MCF 10A (cell line): Measurements from ENCODE around the gene CHL1. TPM values are rescaled to one million over a fixed set of nuclear protein-coding genes. Genes with fewer than 3 reads are reported as not detected.
"Not testable (repeated sequence)": the region's sequence is repeated elsewhere in the genome, so short reads cannot be mapped to it uniquely, and the experiment has no call there.

ENCODE experiments used
- BruUV-seq: library from RNA; stranded (reverse); fragments of 400-500 nt; replicated peaks from 2 replicates; lab custom pipeline; 2021; lab: Mats Ljungman, UMichigan
- CTCF ChIA-PET: fragments of 300-600 bp; sonication (Branson Sonifier 250); formaldehyde crosslinking; extraction: SDS; loops from one replicate; lab custom pipeline; 2021; ENCODE audit warnings: antibody characterized with exemption, inconsistent platforms; lab: Yijun Ruan, JAX
- POLR2A ChIA-PET: fragments of 300-600, 350-650 bp; sonication (Branson Sonifier 250); formaldehyde crosslinking; extraction: SDS; loops from one replicate; lab custom pipeline; 2020; ENCODE audit warnings: antibody characterized with exemption, inconsistent platforms; lab: Yijun Ruan, JAX
- DNase-seq: peaks from one replicate; pipeline ENCODE4 v3.0.0-alpha.2; 2018; ENCODE audit not compliant: unreplicated experiment
- H3K27ac Mint-ChIP-seq: one replicate; pipeline ENCODE4 v1.8.0; 2022; ENCODE audit warnings: mild to moderate bottlenecking, low read depth, mixed read lengths; ENCODE audit not compliant: unreplicated experiment
- H3K27me3 Mint-ChIP-seq: one replicate; pipeline ENCODE4 v1.8.0; 2022; ENCODE audit warnings: mixed read lengths; ENCODE audit not compliant: insufficient read depth, unreplicated experiment
- H3K36me3 Mint-ChIP-seq: one replicate; pipeline ENCODE4 v1.8.0; 2022; ENCODE audit warnings: mild to moderate bottlenecking, moderate library complexity, mixed read lengths; ENCODE audit not compliant: insufficient read depth, unreplicated experiment
- H3K4me1 Mint-ChIP-seq: one replicate; pipeline ENCODE4 v1.8.0; 2022; ENCODE audit warnings: mixed read lengths; ENCODE audit not compliant: insufficient read depth, unreplicated experiment
- H3K4me3 Mint-ChIP-seq: one replicate; pipeline ENCODE4 v1.8.0; 2022; ENCODE audit warnings: mild to moderate bottlenecking, moderate library complexity, mixed read lengths; ENCODE audit not compliant: unreplicated experiment
- H3K9me3 Mint-ChIP-seq: one replicate; pipeline ENCODE4 v1.8.0; 2022; ENCODE audit warnings: mixed read lengths; ENCODE audit not compliant: unreplicated experiment
- CTCF ChIP-seq: fragments of 200-600 bp; IDR thresholded peaks from one replicate; pipeline ENCODE4 v1.8.0; 2022; ENCODE audit warnings: antibody characterized with exemption, mild to moderate bottlenecking; ENCODE audit not compliant: unreplicated experiment
- intact Hi-C: fragments of 100-400 bp; cut with micrococcal nuclease; formaldehyde crosslinking; loops from 2 replicates; pipeline ENCODE4 v1.14.1; 2022
- total RNA-seq: library from RNA; stranded (reverse); gene quantifications from 2 replicates; pipeline ENCODE4 v1.2.3, GENCODE V29; 2022

Gene CHL1
- total RNA-seq, 1 experiment from 2014 or later = not detected

GRCh38 chr3:364287-364686, 167.7 kb downstream of the CHL1 start:
- POLR2A ChIA-PET = no interaction called here
- no peak for TF ChIP-seq CTCF
- intact Hi-C loops = no loop called here
- no peak overlapping the region for H3K4me3 Mint-ChIP-seq
- H3K27ac Mint-ChIP-seq = no peak overlapping the region
- no peaks in the 10 kb centered on the region for H3K4me1 Mint-ChIP-seq
- H3K36me3 Mint-ChIP-seq = no peaks in the 10 kb centered on the region
- H3K9me3 Mint-ChIP-seq = no peaks in the 10 kb centered on the region
- DNase-seq = no peak
- peaks cover 11% of the 10 kb centered on the region for H3K27me3 Mint-ChIP-seq
- no TSS peak for BruUV-seq
- CTCF ChIA-PET = interaction anchor here (2.9 kb wide), 1 partner anchor 10 kb away, joined by 11 read pairs; no protein-coding TSS in a partner anchor

- Mint-ChIP-seq H3K9me3 (peaks cover under 1% of the 10 kb centered on the region), H3K27ac (no peak overlapping the region), H3K27me3 (peaks cover 15% of the 10 kb centered on the region), H3K4me1 (no peaks in the 10 kb centered on the region), H3K4me3 (no peak overlapping the region), H3K36me3 (no peaks in the 10 kb centered on the region)
- CTCF ChIA-PET = no interaction called here
- no peak for DNase-seq
- POLR2A ChIA-PET = no interaction called here
- no peak for TF ChIP-seq CTCF
- no TSS peak for BruUV-seq
- intact Hi-C loops = no loop called here
These were observed 168.7 kb downstream of the CHL1 start for GRCh38 chr3:365268-365667.

GRCh38 chr3:366253-366652, 169.7 kb downstream of the CHL1 start:
- POLR2A ChIA-PET, H3K4me1 Mint-ChIP-seq, H3K9me3 Mint-ChIP-seq, BruUV-seq, DNase-seq, H3K4me3 Mint-ChIP-seq, H3K27ac Mint-ChIP-seq, intact Hi-C loops, CTCF ChIA-PET, H3K36me3 Mint-ChIP-seq: not testable (repeated sequence)
- peaks cover 23% of the 10 kb centered on the region for H3K27me3 Mint-ChIP-seq

- BruUV-seq = no TSS peak
- H3K4me3 Mint-ChIP-seq = no peak overlapping the region
- no peaks in the 10 kb centered on the region for H3K4me1 Mint-ChIP-seq
- peaks cover 7% of the 10 kb centered on the region for H3K9me3 Mint-ChIP-seq
- ChIA-PET POLR2A (no interaction called here), CTCF (interaction anchor here (0.6 to 1.5 kb wide), 3 partner anchors 13 to 331 kb away, joined by 3 to 4 read pairs (median 3); no protein-coding TSS in a partner anchor)
- intact Hi-C loops = no loop called here
- no peak for TF ChIP-seq CTCF
- no peak for DNase-seq
- H3K27ac Mint-ChIP-seq = no peak overlapping the region
- no peaks in the 10 kb centered on the region for H3K36me3 Mint-ChIP-seq
- H3K27me3 Mint-ChIP-seq = peaks cover 54% of the 10 kb centered on the region
These were observed 176.7 kb downstream of the CHL1 start for GRCh38 chr3:373193-373779.
